ENCODE data around the gene IGF2. TPM values are rescaled to one million over a fixed set of nuclear protein-coding genes. Genes with fewer than 3 reads are reported as not detected.
A peak's percentile ranks its signal among the peaks of the same experiment; 100 is the strongest.

Gene IGF2
- total RNA-seq, 2 donors from 2014 or later, result 0.17 TPM; not detected in 1

DNA sequence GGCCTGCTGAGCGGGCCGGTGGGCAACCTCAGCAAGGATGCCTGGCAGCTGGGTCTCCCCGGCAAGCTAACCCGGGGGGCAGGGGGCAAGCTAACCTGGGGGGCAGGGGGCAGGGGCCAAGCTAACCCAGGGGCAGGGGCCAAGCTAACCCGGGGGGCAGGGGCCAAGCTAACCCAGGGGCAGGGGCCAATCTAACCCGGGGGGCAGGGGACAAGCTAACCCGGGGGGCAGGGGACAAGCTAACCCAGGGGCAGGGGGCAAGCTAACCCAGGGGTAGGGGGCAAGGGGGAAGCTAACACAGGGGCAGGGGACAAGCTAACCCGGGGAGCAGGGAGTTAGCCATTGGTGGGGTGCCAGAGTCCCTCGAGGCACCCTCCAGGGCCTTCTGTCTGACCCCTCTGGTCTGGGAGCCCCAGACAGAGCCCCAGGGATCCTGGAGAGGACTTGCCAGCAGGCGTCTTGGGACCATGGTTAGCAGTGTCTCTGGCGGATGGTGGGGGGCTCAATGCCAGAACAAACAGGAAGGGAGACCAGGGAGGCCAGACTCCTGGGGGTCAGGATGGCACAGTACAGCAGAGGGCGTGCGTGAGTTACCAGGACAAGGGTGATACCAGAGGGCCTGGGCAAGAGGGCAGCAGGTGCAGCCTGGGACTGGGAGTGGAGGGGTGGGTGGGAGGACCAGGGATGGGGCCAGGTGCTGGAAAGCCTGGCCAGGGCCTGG, 16.1 kb downstream of the IGF2 start:
- H3K27ac Mint-ChIP-seq, result no peak overlapping the region
- no peak for DNase-seq (ENCODE audit: low spot score)
- ATAC-seq, result no peak
- no peaks in the 10 kb centered on the region for H3K36me3 Mint-ChIP-seq
- H3K27me3 Mint-ChIP-seq, result peaks cover 20 to 30% of the 10 kb centered on the region in 2 donors
- H3K4me3 Mint-ChIP-seq, result no peak overlapping the region
- H3K9me3 Mint-ChIP-seq, result no peaks in the 10 kb centered on the region
- peaks cover 0 to 3% of the 10 kb centered on the region in 2 donors for H3K4me1 Mint-ChIP-seq (ENCODE audit: low read depth in 2 of 2)

GRCh38 chr11:2122222-2122906, 16.8 kb downstream of the IGF2 start:
- no peak overlapping the region for H3K4me3 Mint-ChIP-seq
- no peak for DNase-seq (ENCODE audit: low spot score)
- no peaks in the 10 kb centered on the region for H3K9me3 Mint-ChIP-seq
- peaks cover 0 to 3% of the 10 kb centered on the region in 2 donors for H3K4me1 Mint-ChIP-seq (ENCODE audit: low read depth in 2 of 2)
- H3K27ac Mint-ChIP-seq, result no peak overlapping the region
- no peaks in the 10 kb centered on the region for H3K36me3 Mint-ChIP-seq
- H3K27me3 Mint-ChIP-seq, result peaks cover 21 to 37% of the 10 kb centered on the region in 2 donors
- ATAC-seq, result no peak

GRCh38 chr11:2121227-2122130, 17.7 kb downstream of the IGF2 start:
- H3K36me3 Mint-ChIP-seq, result no peaks in the 10 kb centered on the region
- H3K27ac Mint-ChIP-seq, result no peak overlapping the region
- H3K27me3 Mint-ChIP-seq, result peaks cover 21 to 42% of the 10 kb centered on the region in 2 donors
- H3K4me3 Mint-ChIP-seq, result no peak overlapping the region
- peaks cover 0 to 3% of the 10 kb centered on the region in 2 donors for H3K4me1 Mint-ChIP-seq (ENCODE audit: low read depth in 2 of 2)
- H3K9me3 Mint-ChIP-seq, result no peaks in the 10 kb centered on the region
- ATAC-seq (no peak), DNase-seq (ENCODE audit: low spot score) (no peak)

DNA sequence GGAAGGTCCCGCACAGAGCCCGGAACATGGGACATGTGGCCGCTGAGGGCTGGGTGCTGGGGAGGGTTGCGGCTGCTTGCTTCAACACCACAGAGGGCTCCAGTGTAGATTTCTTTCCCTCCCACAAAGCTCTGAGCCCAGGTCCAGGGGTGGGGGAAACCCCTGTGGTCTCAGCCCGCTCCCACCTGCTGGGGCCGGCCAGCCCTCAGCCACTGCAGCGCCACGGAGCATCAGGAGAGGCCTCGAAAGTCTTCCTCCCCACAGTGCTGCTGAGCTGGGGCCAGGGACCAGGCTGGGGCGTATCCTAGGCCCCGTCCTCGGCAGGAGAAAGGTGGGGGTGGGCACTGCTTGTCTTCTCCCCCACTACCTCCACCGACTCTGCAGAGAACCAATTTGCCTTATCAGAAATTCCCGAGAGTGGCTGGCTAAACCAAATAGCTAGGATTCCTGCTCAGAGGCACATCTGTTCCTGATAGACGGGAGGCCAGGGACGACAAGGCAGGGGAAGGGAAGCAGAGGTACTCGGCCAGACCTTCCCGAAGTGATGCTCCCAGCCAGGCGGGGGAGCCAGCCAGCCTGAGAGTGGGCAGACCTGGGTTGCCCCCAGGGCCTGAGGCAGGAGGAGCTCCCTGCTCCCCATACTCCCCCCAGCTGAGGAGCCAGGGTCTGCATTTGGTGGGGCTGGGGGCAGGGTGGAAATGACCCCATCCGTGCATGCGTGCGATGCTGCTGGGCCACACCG, 18.7 kb downstream of the IGF2 start:
- H3K9me3 Mint-ChIP-seq, result no peaks in the 10 kb centered on the region
- H3K4me3 Mint-ChIP-seq, result no peak overlapping the region
- H3K4me1 Mint-ChIP-seq (ENCODE audit: low read depth in 2 of 2), result peaks cover 0 to 3% of the 10 kb centered on the region in 2 donors
- peaks cover 25 to 48% of the 10 kb centered on the region in 2 donors for H3K27me3 Mint-ChIP-seq
- ATAC-seq, result peak in 1 of 2 donors; percentile 35
- no peak overlapping the region for H3K27ac Mint-ChIP-seq
- no peaks in the 10 kb centered on the region for H3K36me3 Mint-ChIP-seq
- DNase-seq (ENCODE audit: low spot score), result no peak

DNA sequence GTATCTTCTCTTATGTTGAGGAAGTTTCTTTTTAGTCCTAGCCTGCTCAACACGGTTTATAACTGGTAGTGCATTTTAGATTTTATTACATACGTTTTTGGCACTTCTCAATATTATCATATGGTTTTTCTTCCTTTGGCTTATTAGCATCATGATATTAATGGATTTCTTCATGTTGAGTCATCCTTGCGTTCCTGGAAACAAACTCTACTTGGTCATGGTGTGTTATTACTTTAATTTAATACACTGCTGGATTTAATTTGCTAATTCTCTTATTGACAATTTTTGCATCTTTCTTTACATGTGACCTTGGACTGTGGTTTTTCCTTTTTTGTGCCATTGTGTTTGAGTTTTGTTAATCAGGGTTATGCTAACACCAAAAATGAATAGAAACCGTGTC, 20.5 kb downstream of the IGF2 start:
- peaks cover 17 to 39% of the 10 kb centered on the region in 2 donors for H3K27me3 Mint-ChIP-seq
- no peak for DNase-seq (ENCODE audit: low spot score)
- ATAC-seq, result no peak
- H3K4me3 Mint-ChIP-seq, result no peak overlapping the region
- no peaks in the 10 kb centered on the region for H3K4me1 Mint-ChIP-seq (ENCODE audit: low read depth in 2 of 2)
- no peaks in the 10 kb centered on the region for H3K9me3 Mint-ChIP-seq
- no peak overlapping the region for H3K27ac Mint-ChIP-seq
- no peaks in the 10 kb centered on the region for H3K36me3 Mint-ChIP-seq

DNA sequence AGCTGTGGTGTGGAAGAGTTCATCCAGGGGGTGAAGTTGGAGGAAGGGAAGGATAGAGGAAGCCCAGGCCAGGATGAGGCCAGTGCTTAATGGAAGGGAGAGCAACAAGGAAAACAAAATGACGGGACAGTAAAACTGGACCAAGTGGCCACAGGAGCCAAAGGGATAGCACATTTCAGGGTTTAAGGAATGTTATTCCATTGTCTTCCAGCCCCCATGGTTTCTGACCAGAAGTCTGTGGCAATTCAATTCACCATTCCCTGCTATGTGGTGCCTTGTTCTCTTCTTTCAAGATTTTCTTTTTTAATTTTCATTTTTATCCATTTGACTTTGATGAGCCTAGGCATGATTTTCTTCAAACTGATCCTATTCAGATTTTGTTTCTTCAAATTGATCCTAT, 22.5 kb downstream of the IGF2 start:
- H3K27me3 Mint-ChIP-seq, result peaks cover 15 to 39% of the 10 kb centered on the region in 2 donors
- ATAC-seq (no peak), DNase-seq (ENCODE audit: low spot score) (no peak)
- no peaks in the 10 kb centered on the region for H3K9me3 Mint-ChIP-seq
- H3K4me3 Mint-ChIP-seq, result no peak overlapping the region
- no peak overlapping the region for H3K27ac Mint-ChIP-seq
- no peaks in the 10 kb centered on the region for H3K36me3 Mint-ChIP-seq
- H3K4me1 Mint-ChIP-seq (ENCODE audit: low read depth in 2 of 2), result no peaks in the 10 kb centered on the region

DNA sequence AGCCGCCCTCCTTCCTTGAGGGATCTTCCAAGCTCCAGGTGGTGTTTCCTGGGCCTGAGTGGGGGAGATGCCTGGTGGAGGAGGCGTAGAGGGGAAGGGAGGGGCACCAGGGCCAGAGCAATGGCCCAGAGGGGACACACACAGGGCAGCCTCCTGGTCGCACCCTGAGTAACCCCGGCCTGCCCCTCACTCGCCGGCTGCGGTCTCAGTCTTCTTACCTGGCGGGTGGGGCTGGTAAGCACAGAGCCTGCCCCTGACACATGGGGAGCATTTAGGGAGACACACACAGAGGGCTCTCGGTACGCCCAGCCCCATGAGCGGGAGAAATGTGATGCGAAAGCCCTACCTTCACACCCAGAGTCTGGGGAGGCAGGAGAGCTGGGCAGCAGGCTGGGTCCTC, 23.9 kb downstream of the IGF2 start:
- DNase-seq (ENCODE audit: low spot score) (no peak), ATAC-seq (peak; percentile 17 to 30)
- Mint-ChIP-seq H3K9me3 (no peaks in the 10 kb centered on the region), H3K27ac (no peak overlapping the region), H3K36me3 (no peaks in the 10 kb centered on the region), H3K27me3 (peaks cover 15 to 39% of the 10 kb centered on the region in 2 donors), H3K4me1 (ENCODE audit: low read depth in 2 of 2) (no peaks in the 10 kb centered on the region), H3K4me3 (no peak overlapping the region)

GRCh38 chr11:2114430-2115241, 24.6 kb downstream of the IGF2 start:
- ATAC-seq (peak; percentile 28), DNase-seq (ENCODE audit: low spot score) (no peak)
- no peak overlapping the region for H3K4me3 Mint-ChIP-seq
- H3K36me3 Mint-ChIP-seq, result no peaks in the 10 kb centered on the region
- peaks cover 14 to 32% of the 10 kb centered on the region in 2 donors for H3K27me3 Mint-ChIP-seq
- H3K9me3 Mint-ChIP-seq, result no peaks in the 10 kb centered on the region
- H3K4me1 Mint-ChIP-seq (ENCODE audit: low read depth in 2 of 2), result no peaks in the 10 kb centered on the region
- no peak overlapping the region for H3K27ac Mint-ChIP-seq

DNA sequence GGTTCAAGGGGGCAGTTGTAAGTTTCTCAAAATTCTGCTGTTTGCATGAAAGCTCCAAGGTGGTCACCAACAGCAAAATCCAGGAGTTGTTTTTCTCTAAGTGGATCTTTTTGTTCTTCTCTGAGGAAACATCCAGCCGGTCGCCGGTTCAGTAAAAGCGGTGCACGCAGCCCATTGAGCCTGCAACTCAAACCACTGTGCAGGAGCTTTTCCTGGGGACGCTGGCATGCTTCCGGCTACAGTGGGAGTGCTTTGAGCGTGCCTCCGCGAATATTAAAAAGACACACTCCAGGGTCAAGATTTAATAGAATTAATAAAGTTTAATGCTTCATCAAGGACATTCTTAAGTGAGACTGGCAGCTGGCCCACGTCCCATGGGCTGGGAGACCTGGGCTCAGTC, 25.4 kb downstream of the IGF2 start:
- no peak for ATAC-seq
- no peaks in the 10 kb centered on the region for H3K9me3 Mint-ChIP-seq
- H3K36me3 Mint-ChIP-seq, result no peaks in the 10 kb centered on the region
- H3K4me1 Mint-ChIP-seq (ENCODE audit: low read depth in 2 of 2), result no peaks in the 10 kb centered on the region
- DNase-seq (ENCODE audit: low spot score), result no peak
- H3K27ac Mint-ChIP-seq, result no peak overlapping the region
- H3K4me3 Mint-ChIP-seq, result no peak overlapping the region
- peaks cover 13 to 26% of the 10 kb centered on the region in 2 donors for H3K27me3 Mint-ChIP-seq

- no peak for ATAC-seq
- no peak overlapping the region for H3K4me3 Mint-ChIP-seq
Measured at GRCh38 chr11:2110521-2110920, 28.7 kb downstream of the IGF2 start.

DNA sequence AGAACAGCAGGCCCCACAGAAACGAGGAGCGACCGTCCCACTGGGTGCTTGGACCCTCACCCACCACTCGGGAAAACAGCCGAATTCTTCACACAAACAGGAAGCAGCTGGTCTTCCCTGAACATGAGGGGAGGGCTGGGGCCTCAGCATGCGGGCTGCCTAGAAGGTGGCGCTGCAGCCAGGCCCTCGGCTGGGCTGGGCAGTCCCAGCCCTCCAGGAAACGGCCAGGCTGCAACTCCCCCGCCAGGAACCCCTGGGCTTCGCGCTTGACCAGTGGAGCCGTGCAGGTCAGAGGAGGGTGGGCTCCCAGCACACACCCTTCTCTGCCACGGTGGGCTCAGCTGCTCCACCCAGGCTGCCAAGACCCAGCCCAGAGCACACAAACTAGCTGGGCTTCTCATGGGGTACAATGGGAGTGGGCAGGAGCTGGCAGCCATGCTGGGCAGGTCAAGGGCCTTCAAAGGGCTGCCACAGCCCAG, 29.6 kb downstream of the IGF2 start:
- H3K9me3 Mint-ChIP-seq, result no peaks in the 10 kb centered on the region
- no peak for ATAC-seq
- H3K4me3 Mint-ChIP-seq, result no peak overlapping the region
- no peaks in the 10 kb centered on the region for H3K36me3 Mint-ChIP-seq
- H3K27ac Mint-ChIP-seq, result no peak overlapping the region
- peaks cover 0 to 8% of the 10 kb centered on the region in 2 donors for H3K27me3 Mint-ChIP-seq
- no peaks in the 10 kb centered on the region for H3K4me1 Mint-ChIP-seq (ENCODE audit: low read depth in 2 of 2)
- no peak for DNase-seq (ENCODE audit: low spot score)

More at GRCh38 chr11:2110521-2110920, 28.7 kb downstream of the IGF2 start:
- Mint-ChIP-seq H3K27ac (no peak overlapping the region), H3K9me3 (no peaks in the 10 kb centered on the region), H3K27me3 (peaks cover 0 to 8% of the 10 kb centered on the region in 2 donors), H3K36me3 (no peaks in the 10 kb centered on the region), H3K4me1 (ENCODE audit: low read depth in 2 of 2) (no peaks in the 10 kb centered on the region)
- no peak for DNase-seq (ENCODE audit: low spot score)

GRCh38 chr11:2108675-2109491, 30.3 kb downstream of the IGF2 start:
- no peak overlapping the region for H3K4me3 Mint-ChIP-seq
- H3K9me3 Mint-ChIP-seq, result no peaks in the 10 kb centered on the region
- no peak for ATAC-seq
- no peaks in the 10 kb centered on the region for H3K4me1 Mint-ChIP-seq (ENCODE audit: low read depth in 2 of 2)
- no peak for DNase-seq (ENCODE audit: low spot score)
- no peaks in the 10 kb centered on the region for H3K36me3 Mint-ChIP-seq
- H3K27ac Mint-ChIP-seq, result no peak overlapping the region
- H3K27me3 Mint-ChIP-seq, result peaks cover 0 to 8% of the 10 kb centered on the region in 2 donors
